Ascending aorta (tissue), 2 donors: ENCODE data around the gene TRIL. TPM values are rescaled to one million over a fixed set of nuclear protein-coding genes. Genes with fewer than 3 reads are reported as not detected.

ENCODE experiments used
- DNase-seq, 2 donors: peaks; one replicate each; pipeline ENCODE4 v3.0.0-alpha.2; 2019; ENCODE audit warnings: low spot score in 2 of 2
- H3K27ac ChIP-seq, 2 donors: fragments of 200-600 bp; sonication (generic); one replicate each; pipeline ENCODE4 v1.5.1; 2016 to 2017; ENCODE audit warnings: mild to moderate bottlenecking in 1 of 2
- H3K27me3 ChIP-seq: fragments of 200-600 bp; sonication (generic); one replicate; pipeline ENCODE4 v1.5.1; 2017
- H3K36me3 ChIP-seq, 2 donors: fragments of 200-600 bp; sonication (generic); one replicate each; pipeline ENCODE4 v1.5.1; 2016
- H3K4me1 ChIP-seq, 2 donors: fragments of 200-600 bp; sonication (generic); one replicate each; pipeline ENCODE4 v1.5.1; 2016 to 2017; ENCODE audit warnings: mild to moderate bottlenecking in 1 of 2
- H3K4me3 ChIP-seq, 2 donors: fragments of 200-600 bp; sonication (generic); one replicate each; pipeline ENCODE4 v1.5.1; 2016 to 2017; ENCODE audit warnings: mild to moderate bottlenecking in 1 of 2
- H3K9me3 ChIP-seq, 2 donors: fragments of 200-600 bp; sonication (generic); one replicate each; pipeline ENCODE4 v1.5.1; 2016
- intact Hi-C: fragments of 100-400 bp; cut with DNase I; formaldehyde crosslinking; loops from one replicate; pipeline ENCODE4 v1.15.1; 2023
- total RNA-seq: library from RNA; depleted of rRNA; stranded (reverse); fragments of >200 nt; gene quantifications from one replicate; pipeline ENCODE4 v1.1.0, GENCODE V29; 2016
- TF ChIP-seq, protein P1 (sequence below), 3 experiments: fragments of 200-600 bp in 2 of 3; fragments of 450-650 bp in 1 of 3; sonication (generic) in 2 of 3; IDR thresholded peaks; one replicate each; pipeline ENCODE4 v1.5.1; 2016 to 2019; ENCODE audit warnings: antibody characterized with exemption in 3 of 3, mild to moderate bottlenecking in 1 of 3, moderate library complexity in 1 of 3

Gene TRIL
- total RNA-seq, 1 donor from 2014 or later, result 13.5 TPM

GRCh38 chr7:28993371-28993770 is 35.2 kb upstream of the TRIL start:
- no peak overlapping the region for H3K27ac ChIP-seq
- intact Hi-C loops, result no loop called here
- H3K4me1 ChIP-seq, result no peaks in the 10 kb centered on the region
- no peak overlapping the region for H3K4me3 ChIP-seq
- DNase-seq, result no peak
- TF ChIP-seq, protein P1, sequence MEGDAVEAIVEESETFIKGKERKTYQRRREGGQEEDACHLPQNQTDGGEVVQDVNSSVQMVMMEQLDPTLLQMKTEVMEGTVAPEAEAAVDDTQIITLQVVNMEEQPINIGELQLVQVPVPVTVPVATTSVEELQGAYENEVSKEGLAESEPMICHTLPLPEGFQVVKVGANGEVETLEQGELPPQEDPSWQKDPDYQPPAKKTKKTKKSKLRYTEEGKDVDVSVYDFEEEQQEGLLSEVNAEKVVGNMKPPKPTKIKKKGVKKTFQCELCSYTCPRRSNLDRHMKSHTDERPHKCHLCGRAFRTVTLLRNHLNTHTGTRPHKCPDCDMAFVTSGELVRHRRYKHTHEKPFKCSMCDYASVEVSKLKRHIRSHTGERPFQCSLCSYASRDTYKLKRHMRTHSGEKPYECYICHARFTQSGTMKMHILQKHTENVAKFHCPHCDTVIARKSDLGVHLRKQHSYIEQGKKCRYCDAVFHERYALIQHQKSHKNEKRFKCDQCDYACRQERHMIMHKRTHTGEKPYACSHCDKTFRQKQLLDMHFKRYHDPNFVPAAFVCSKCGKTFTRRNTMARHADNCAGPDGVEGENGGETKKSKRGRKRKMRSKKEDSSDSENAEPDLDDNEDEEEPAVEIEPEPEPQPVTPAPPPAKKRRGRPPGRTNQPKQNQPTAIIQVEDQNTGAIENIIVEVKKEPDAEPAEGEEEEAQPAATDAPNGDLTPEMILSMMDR (IDR thresholded peaks at IDR 0.05), result no peak
- no peaks in the 10 kb centered on the region for H3K27me3 ChIP-seq
- H3K36me3 ChIP-seq, result no peaks in the 10 kb centered on the region
- H3K9me3 ChIP-seq, result no peaks in the 10 kb centered on the region

- intact Hi-C loops, result no loop called here
Observed at GRCh38 chr7:28992798-28993197, 34.7 kb upstream of the TRIL start.

DNA sequence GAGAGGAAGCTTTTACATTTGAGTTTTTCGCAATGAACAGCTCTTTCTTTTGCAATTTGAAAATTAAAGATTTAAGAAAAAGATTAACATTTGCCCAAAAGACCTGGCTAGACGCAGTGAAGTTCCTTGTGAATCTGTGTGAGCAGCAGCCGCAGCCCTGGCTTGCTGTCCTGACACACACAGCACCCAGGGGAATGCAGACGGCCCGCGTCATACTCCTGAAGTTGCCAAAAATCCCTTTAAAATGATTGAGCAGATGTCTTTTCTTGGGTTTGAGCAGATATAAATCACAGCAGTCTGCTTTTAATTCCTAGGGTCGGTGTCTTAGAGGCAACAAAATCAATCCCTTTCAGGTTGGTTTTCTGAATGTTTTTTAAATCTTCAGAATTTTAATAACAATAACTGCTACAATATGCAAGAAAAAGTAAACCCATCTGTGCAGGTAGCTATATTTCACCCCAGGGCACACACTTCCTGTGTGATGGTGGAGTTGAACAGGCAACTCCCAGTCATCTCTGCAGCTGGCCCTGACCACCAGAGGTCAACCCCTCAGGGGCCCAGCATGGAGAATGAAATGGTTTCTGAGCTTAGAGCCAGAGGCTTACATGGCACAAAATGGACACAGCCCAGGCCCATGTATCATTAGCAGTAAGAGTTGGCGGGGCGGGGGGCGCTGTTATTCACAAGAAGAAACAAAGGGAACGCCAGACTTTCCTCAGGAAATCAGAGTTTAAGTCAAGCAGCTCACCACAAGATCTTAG is 32.2 kb upstream of the TRIL start:
- H3K9me3 ChIP-seq, result no peaks in the 10 kb centered on the region
- intact Hi-C loops, result no loop called here
- peaks cover 0 to 2% of the 10 kb centered on the region in 2 donors for H3K4me1 ChIP-seq
- no peaks in the 10 kb centered on the region for H3K36me3 ChIP-seq
- peak in 1 of 2 donors; percentile 71 for DNase-seq
- no peak overlapping the region for H3K4me3 ChIP-seq
- H3K27me3 ChIP-seq, result no peaks in the 10 kb centered on the region
- no peak overlapping the region for H3K27ac ChIP-seq
- TF ChIP-seq, protein P1 (IDR thresholded peaks at IDR 0.05), result no peak

More at GRCh38 chr7:28992798-28993197, 34.7 kb upstream of the TRIL start:
- Histone ChIP-seq H3K36me3 (no peaks in the 10 kb centered on the region), H3K4me3 (no peak overlapping the region), H3K4me1 (no peaks in the 10 kb centered on the region), H3K27me3 (no peaks in the 10 kb centered on the region), H3K27ac (no peak overlapping the region), H3K9me3 (no peaks in the 10 kb centered on the region)
- TF ChIP-seq, protein P1 (IDR thresholded peaks at IDR 0.05), result no peak
- no peak for DNase-seq

- peak overlapping the region in 1 of 2 donors; percentile 39 for H3K27ac ChIP-seq
- H3K9me3 ChIP-seq, result no peaks in the 10 kb centered on the region
- H3K36me3 ChIP-seq, result no peaks in the 10 kb centered on the region
- peaks cover 0 to 5% of the 10 kb centered on the region in 2 donors for H3K4me1 ChIP-seq
- DNase-seq, result no peak
- intact Hi-C loops, result no loop called here
- TF ChIP-seq, protein P1 (IDR thresholded peaks at IDR 0.05), result no peak
- no peaks in the 10 kb centered on the region for H3K27me3 ChIP-seq
- H3K4me3 ChIP-seq, result no peak overlapping the region
Observed at GRCh38 chr7:28989211-28989980, 31.3 kb upstream of the TRIL start.

DNA sequence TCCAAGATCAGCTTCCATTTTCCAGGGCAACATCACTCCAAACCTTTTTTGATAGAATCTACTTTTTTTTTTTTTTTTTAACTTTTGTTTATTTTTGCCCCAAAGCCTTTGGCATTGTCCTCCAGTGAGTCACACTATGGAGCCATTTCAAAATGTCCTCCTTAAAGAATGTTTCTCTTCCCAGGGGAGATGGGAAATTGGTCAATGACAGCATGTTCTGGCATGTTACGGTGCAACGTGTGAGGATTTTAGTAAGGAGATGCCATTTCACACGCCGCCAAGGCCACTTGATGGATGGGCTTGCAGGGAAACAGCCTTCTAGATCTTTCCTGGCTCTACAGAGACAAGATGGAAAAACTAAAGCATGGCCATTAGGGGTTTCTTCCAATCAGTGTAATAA is 30.7 kb upstream of the TRIL start:
- peaks cover 0 to 5% of the 10 kb centered on the region in 2 donors for H3K4me1 ChIP-seq
- TF ChIP-seq, protein P1 (IDR thresholded peaks at IDR 0.05), result no peak
- H3K9me3 ChIP-seq, result no peaks in the 10 kb centered on the region
- intact Hi-C loops, result no loop called here
- no peaks in the 10 kb centered on the region for H3K36me3 ChIP-seq
- H3K27ac ChIP-seq, result peak overlapping the region in 1 of 2 donors; percentile 39
- H3K27me3 ChIP-seq, result no peaks in the 10 kb centered on the region
- H3K4me3 ChIP-seq, result no peak overlapping the region
- peak in 1 of 2 donors; percentile 81 for DNase-seq
